ENCODE results near the gene PLPPR4. TPM values are rescaled to one million over a fixed set of nuclear protein-coding genes. Genes with fewer than 3 reads are reported as not detected.
"Not testable (repeated sequence)": the region's sequence is repeated elsewhere in the genome, so short reads cannot be mapped to it uniquely, and the experiment has no call there.

The PLPPR4 gene
- total RNA-seq, 1 experiment from 2014 or later = not detected

DNA sequence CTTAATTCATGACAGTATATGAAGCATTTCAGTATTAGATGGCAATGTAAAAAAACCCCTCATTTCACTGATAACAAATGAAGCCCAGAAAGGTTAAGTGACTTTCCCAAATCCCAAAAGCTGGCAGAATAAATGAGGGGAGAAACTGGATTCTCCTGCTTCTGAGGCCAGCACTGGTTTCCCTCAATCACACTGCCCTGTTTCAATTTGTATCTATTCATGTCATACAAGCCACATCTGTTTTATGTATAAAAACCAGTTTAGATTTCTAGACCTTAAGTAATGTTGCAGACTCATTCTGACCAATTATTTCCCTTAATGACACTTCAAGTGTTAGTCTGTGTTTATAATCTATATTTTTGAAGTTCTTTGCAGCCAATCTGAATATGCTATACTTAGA, 16.8 kb downstream of the PLPPR4 start:
- TF ChIP-seq, protein P1, sequence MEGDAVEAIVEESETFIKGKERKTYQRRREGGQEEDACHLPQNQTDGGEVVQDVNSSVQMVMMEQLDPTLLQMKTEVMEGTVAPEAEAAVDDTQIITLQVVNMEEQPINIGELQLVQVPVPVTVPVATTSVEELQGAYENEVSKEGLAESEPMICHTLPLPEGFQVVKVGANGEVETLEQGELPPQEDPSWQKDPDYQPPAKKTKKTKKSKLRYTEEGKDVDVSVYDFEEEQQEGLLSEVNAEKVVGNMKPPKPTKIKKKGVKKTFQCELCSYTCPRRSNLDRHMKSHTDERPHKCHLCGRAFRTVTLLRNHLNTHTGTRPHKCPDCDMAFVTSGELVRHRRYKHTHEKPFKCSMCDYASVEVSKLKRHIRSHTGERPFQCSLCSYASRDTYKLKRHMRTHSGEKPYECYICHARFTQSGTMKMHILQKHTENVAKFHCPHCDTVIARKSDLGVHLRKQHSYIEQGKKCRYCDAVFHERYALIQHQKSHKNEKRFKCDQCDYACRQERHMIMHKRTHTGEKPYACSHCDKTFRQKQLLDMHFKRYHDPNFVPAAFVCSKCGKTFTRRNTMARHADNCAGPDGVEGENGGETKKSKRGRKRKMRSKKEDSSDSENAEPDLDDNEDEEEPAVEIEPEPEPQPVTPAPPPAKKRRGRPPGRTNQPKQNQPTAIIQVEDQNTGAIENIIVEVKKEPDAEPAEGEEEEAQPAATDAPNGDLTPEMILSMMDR (conservative IDR thresholded peaks at IDR 0.05; ENCODE audit: low read depth, low read length) = no peak
- TF ChIP-seq EZH2 (IDR thresholded peaks at IDR 0.05; ENCODE audit: borderline replicate concordance, low read depth, low read length, poor library complexity, severe bottlenecking) = no peak
- intact Hi-C loops (cut with micrococcal nuclease; ENCODE audit: unreplicated experiment) = no loop called here
- ChIA-PET CTCF (no interaction called here), POLR2A (ENCODE audit: low non-redundant PET) (no interaction called here)
- H3K36me3 ChIP-seq (ENCODE audit: insufficient read depth, low read length, poor library complexity, severe bottlenecking) = no peaks in the 10 kb centered on the region
- no TSS peak for BruUV-seq (replicated peaks)
- no peak overlapping the region for H3K4me3 ChIP-seq (ENCODE audit: low read depth, low read length, poor library complexity, severe bottlenecking)
- no peaks in the 10 kb centered on the region for H3K4me1 ChIP-seq (ENCODE audit: insufficient read depth, low read length, poor library complexity, severe bottlenecking)
- DNase-seq (ENCODE audit: low spot score) = no peak
- no peak overlapping the region for H3K27ac ChIP-seq (ENCODE audit: low read depth, low read length, poor library complexity, severe bottlenecking)
- no peaks in the 10 kb centered on the region for H3K9me3 ChIP-seq (ENCODE audit: low read depth, low read length, poor library complexity, severe bottlenecking)
- H3K27me3 ChIP-seq (replicated peaks; ENCODE audit: insufficient read depth, low read depth, low read length, poor library complexity) = no peaks in the 10 kb centered on the region

- ChIA-PET POLR2A (ENCODE audit: low non-redundant PET) (no interaction called here), CTCF (no interaction called here)
- TF ChIP-seq EZH2 (IDR thresholded peaks at IDR 0.05; ENCODE audit: borderline replicate concordance, low read depth, low read length, poor library complexity, severe bottlenecking) = no peak
- TF ChIP-seq, protein P1 (conservative IDR thresholded peaks at IDR 0.05; ENCODE audit: low read depth, low read length) = no peak
- BruUV-seq (replicated peaks) = no TSS peak
- intact Hi-C loops (cut with micrococcal nuclease; ENCODE audit: unreplicated experiment) = no loop called here
- no peaks in the 10 kb centered on the region for H3K36me3 ChIP-seq (ENCODE audit: insufficient read depth, low read length, poor library complexity, severe bottlenecking)
- H3K9me3 ChIP-seq (ENCODE audit: low read depth, low read length, poor library complexity, severe bottlenecking) = no peaks in the 10 kb centered on the region
- no peak overlapping the region for H3K27ac ChIP-seq (ENCODE audit: low read depth, low read length, poor library complexity, severe bottlenecking)
- no peak for DNase-seq (ENCODE audit: low spot score)
- no peaks in the 10 kb centered on the region for H3K27me3 ChIP-seq (replicated peaks; ENCODE audit: insufficient read depth, low read depth, low read length, poor library complexity)
- no peak overlapping the region for H3K4me3 ChIP-seq (ENCODE audit: low read depth, low read length, poor library complexity, severe bottlenecking)
- no peaks in the 10 kb centered on the region for H3K4me1 ChIP-seq (ENCODE audit: insufficient read depth, low read length, poor library complexity, severe bottlenecking)
Measured at GRCh38 chr1:99282536-99282935, 18.2 kb downstream of the PLPPR4 start.

DNA sequence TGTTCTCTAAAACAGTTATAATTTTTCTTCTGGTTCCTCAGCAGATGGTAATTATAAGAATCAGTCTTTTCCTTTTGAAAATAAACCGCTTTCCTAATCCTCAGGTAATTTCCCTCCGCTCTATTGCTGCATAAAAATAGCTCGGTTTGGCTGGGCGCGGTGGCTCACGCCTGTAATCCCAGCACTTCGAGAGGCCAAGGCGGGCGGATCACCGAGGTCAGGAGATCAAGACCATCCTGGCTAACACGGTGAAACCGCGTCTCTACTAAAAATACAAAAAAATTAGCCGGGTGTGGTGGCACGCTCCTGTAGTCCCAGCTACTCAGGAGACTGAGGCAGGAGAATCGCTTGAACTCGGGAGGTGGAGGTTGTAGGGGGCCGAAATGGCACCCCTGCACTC, 19.2 kb downstream of the PLPPR4 start:
- intact Hi-C loops (cut with micrococcal nuclease; ENCODE audit: unreplicated experiment); H3K27me3 ChIP-seq (replicated peaks; ENCODE audit: insufficient read depth, low read depth, low read length, poor library complexity); H3K27ac ChIP-seq (ENCODE audit: low read depth, low read length, poor library complexity, severe bottlenecking); H3K4me1 ChIP-seq (ENCODE audit: insufficient read depth, low read length, poor library complexity, severe bottlenecking); H3K36me3 ChIP-seq (ENCODE audit: insufficient read depth, low read length, poor library complexity, severe bottlenecking); H3K4me3 ChIP-seq (ENCODE audit: low read depth, low read length, poor library complexity, severe bottlenecking); POLR2A ChIA-PET (ENCODE audit: low non-redundant PET); DNase-seq (ENCODE audit: low spot score); BruUV-seq (replicated peaks); CTCF ChIA-PET; H3K9me3 ChIP-seq (ENCODE audit: low read depth, low read length, poor library complexity, severe bottlenecking): not testable (repeated sequence)

DNA sequence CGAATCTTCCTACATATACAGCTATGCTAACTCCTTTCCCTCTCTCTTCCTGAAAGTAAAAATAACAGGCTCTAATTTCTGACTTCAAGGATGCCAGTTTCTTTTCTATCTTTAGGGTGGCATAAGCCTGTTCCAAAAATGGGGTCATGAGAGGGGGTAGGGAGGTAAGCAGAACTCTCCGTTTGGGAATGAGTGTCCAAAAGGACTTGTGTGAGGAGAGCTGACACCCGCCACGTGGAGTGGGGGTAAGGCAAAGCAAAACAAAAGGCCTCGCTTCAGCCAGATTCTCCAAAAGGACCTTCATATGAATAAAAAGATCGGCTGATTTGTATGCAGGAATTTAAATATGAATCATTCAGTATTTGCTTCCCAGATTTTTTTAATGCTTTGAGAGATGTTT, 28.6 kb downstream of the PLPPR4 start:
- no peaks in the 10 kb centered on the region for H3K4me1 ChIP-seq (ENCODE audit: insufficient read depth, low read length, poor library complexity, severe bottlenecking)
- BruUV-seq (replicated peaks) = no TSS peak
- H3K9me3 ChIP-seq (ENCODE audit: low read depth, low read length, poor library complexity, severe bottlenecking) = no peaks in the 10 kb centered on the region
- ChIA-PET POLR2A (ENCODE audit: low non-redundant PET) (no interaction called here), CTCF (no interaction called here)
- H3K4me3 ChIP-seq (ENCODE audit: low read depth, low read length, poor library complexity, severe bottlenecking) = no peak overlapping the region
- no peak for DNase-seq (ENCODE audit: low spot score)
- TF ChIP-seq, protein P1 (conservative IDR thresholded peaks at IDR 0.05; ENCODE audit: low read depth, low read length) = no peak
- TF ChIP-seq EZH2 (IDR thresholded peaks at IDR 0.05; ENCODE audit: borderline replicate concordance, low read depth, low read length, poor library complexity, severe bottlenecking) = no peak
- H3K36me3 ChIP-seq (ENCODE audit: insufficient read depth, low read length, poor library complexity, severe bottlenecking) = no peaks in the 10 kb centered on the region
- intact Hi-C loops (cut with micrococcal nuclease; ENCODE audit: unreplicated experiment) = no loop called here
- H3K27me3 ChIP-seq (replicated peaks; ENCODE audit: insufficient read depth, low read depth, low read length, poor library complexity) = no peaks in the 10 kb centered on the region
- no peak overlapping the region for H3K27ac ChIP-seq (ENCODE audit: low read depth, low read length, poor library complexity, severe bottlenecking)
